ENCODE measurements around the gene ARL15. TPM values are rescaled to one million over a fixed set of nuclear protein-coding genes. Genes with fewer than 3 reads are reported as not detected.

The ARL15 gene
- total and polyA plus RNA-seq, 2 donors (not counting 3 experiments of a cell fraction or from before 2014, with no cell fraction given) = 11.9 to 24.4 TPM

- Histone ChIP-seq H3K36me3 (ENCODE audit: control insufficient read depth in 2 of 2, extremely low read depth in 1 of 2, insufficient read depth in 2 of 2, low read length in 2 of 2) (no peaks in the 10 kb centered on the region), H3K4me1 (ENCODE audit: control insufficient read depth, extremely low read depth, insufficient read depth, low read length) (no peaks in the 10 kb centered on the region), H3K9ac (replicated peaks; ENCODE audit: extremely low read depth, insufficient read depth, low read length) (no peak overlapping the region), H3K27me3 (ENCODE audit: control insufficient read depth in 2 of 2, insufficient read depth in 2 of 2, low read length in 2 of 2) (no peaks in the 10 kb centered on the region), H3K9me1 (replicated peaks; ENCODE audit: control insufficient read depth, extremely low read depth, insufficient read depth, low read length) (no peaks in the 10 kb centered on the region), H2AFZ (ENCODE audit: low read depth, low read length) (no peak overlapping the region), H3K9me3 (replicated peaks; ENCODE audit: control insufficient read depth, insufficient read depth, low read length) (no peaks in the 10 kb centered on the region), H3K4me3 (replicated peaks in 1 of 3; ENCODE audit: insufficient read depth in 1 of 3, low read depth in 1 of 3, low read length in 3 of 3) (no peak overlapping the region), H4K20me1 (replicated peaks; ENCODE audit: control insufficient read depth, extremely low read depth, insufficient read depth, low read length) (no peaks in the 10 kb centered on the region), H3K4me2 (ENCODE audit: insufficient read depth, low read length) (no peak overlapping the region), H3K27ac (ENCODE audit: insufficient read depth, low read depth, low read length) (no peak overlapping the region), H3K79me2 (ENCODE audit: control insufficient read depth, insufficient read depth, low read length) (no peaks in the 10 kb centered on the region)
- FAIRE-seq = no peak
- no TSS peak for BruUV-seq (replicated peaks)
- no peak for DNase-seq (ENCODE audit: low read depth, low spot score)
- TF ChIP-seq, protein P1, sequence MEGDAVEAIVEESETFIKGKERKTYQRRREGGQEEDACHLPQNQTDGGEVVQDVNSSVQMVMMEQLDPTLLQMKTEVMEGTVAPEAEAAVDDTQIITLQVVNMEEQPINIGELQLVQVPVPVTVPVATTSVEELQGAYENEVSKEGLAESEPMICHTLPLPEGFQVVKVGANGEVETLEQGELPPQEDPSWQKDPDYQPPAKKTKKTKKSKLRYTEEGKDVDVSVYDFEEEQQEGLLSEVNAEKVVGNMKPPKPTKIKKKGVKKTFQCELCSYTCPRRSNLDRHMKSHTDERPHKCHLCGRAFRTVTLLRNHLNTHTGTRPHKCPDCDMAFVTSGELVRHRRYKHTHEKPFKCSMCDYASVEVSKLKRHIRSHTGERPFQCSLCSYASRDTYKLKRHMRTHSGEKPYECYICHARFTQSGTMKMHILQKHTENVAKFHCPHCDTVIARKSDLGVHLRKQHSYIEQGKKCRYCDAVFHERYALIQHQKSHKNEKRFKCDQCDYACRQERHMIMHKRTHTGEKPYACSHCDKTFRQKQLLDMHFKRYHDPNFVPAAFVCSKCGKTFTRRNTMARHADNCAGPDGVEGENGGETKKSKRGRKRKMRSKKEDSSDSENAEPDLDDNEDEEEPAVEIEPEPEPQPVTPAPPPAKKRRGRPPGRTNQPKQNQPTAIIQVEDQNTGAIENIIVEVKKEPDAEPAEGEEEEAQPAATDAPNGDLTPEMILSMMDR (IDR thresholded peaks at IDR 0.05; ENCODE audit: extremely low read depth in 1 of 2, insufficient read depth in 1 of 2, low read depth in 1 of 2, low read length in 2 of 2) = no peak
- TF ChIP-seq POLR2A (IDR thresholded peaks at IDR 0.05; ENCODE audit: low read depth, low read length) = no peak
- no peak for TF ChIP-seq GATA2 (IDR thresholded peaks at IDR 0.05; ENCODE audit: insufficient read depth, insufficient read length, low read depth, low read length)
- TF ChIP-seq, protein P2, sequence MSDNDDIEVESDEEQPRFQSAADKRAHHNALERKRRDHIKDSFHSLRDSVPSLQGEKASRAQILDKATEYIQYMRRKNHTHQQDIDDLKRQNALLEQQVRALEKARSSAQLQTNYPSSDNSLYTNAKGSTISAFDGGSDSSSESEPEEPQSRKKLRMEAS (IDR thresholded peaks at IDR 0.05; ENCODE audit: insufficient read depth, insufficient read length) = no peak
- no peak for TF ChIP-seq JUN (IDR thresholded peaks at IDR 0.05; ENCODE audit: borderline replicate concordance, insufficient read depth, insufficient read length, low read depth)
- TF ChIP-seq FOS (IDR thresholded peaks at IDR 0.05; ENCODE audit: borderline replicate concordance, insufficient read depth, low read length) = no peak
- TF ChIP-seq EZH2 (IDR thresholded peaks at IDR 0.05; ENCODE audit: borderline replicate concordance, low read depth, low read length, severe bottlenecking) = no peak
- TF ChIP-seq MYC (IDR thresholded peaks at IDR 0.05; ENCODE audit: low read depth, low read length) = no peak
- TF ChIP-seq POLR2AphosphoS5 (IDR thresholded peaks at IDR 0.05; ENCODE audit: insufficient read depth, low read depth, low read length) = no peak
- intact Hi-C loops (cut with micrococcal nuclease) = no loop called here
- dilution Hi-C loops (cut with MboI; ENCODE audit: extremely low pct_ligation_motif_present, low sequenced_read_pairs) = no loop called here
- POLR2A ChIA-PET = no interaction called here
- CTCF ChIA-PET = interaction anchor here (2.4 kb wide), 1 partner anchor 11 kb away, joined by 8 read pairs; no protein-coding TSS in a partner anchor
These were observed 153.8 kb downstream of the ARL15 start for GRCh38 chr5:54156577-54156976.

Measured in endothelial cell of umbilical vein (primary cell).